NB4 (cell line): ENCODE measurements around the gene NOL9.

Experiments used
- DNase-seq: peaks from one replicate; pipeline ENCODE4 v3.0.0; 2010; ENCODE audit warnings: low read depth
- H3K4me3 ChIP-seq: one replicate; pipeline ENCODE4 v1.5.1; 2011; ENCODE audit warnings: mild to moderate bottlenecking, low read depth, low read length, moderate library complexity
- MYC ChIP-seq: IDR thresholded peaks from 2 replicates; pipeline ENCODE4 v1.6.1; 2011; ENCODE audit warnings: low read depth, low read length
- POLR2A ChIP-seq: IDR thresholded peaks from 2 replicates; pipeline ENCODE4 v1.6.1; 2011; ENCODE audit warnings: mild to moderate bottlenecking; ENCODE audit not compliant: insufficient read length; ENCODE audit errors: extremely low read depth
- TF ChIP-seq, protein P1 (sequence below): IDR thresholded peaks from 2 replicates; pipeline ENCODE4 v1.6.1; 2011; ENCODE audit warnings: low read depth, low read length
- TF ChIP-seq, protein P2 (sequence below): IDR thresholded peaks from one replicate; pipeline ENCODE4 v1.5.1; 2012; ENCODE audit warnings: low read depth, low read length

Gene NOL9

DNA sequence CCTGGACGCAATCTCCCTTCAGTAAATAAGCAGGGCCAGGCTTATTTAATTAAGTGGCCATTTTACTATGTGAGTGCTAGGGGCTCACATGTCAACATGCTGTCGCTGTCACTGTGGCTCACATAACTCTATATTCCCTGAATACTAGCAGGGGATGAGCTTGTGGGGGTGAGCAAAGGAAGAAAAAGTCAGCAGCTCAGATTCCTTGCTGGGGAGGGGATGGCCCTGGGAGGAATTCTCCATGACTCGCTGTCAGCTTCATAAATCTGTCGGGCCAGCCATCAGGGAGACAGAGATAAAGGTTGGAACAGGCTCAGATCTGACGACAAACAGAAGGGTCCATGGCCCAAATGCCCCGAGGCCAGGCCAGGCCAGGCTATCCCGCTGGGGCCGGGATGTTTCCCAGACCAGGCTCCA lies 36.9 kb downstream of the NOL9 start:
- DNase-seq, result no peak
- H3K4me3 ChIP-seq, result no peak overlapping the region
- TF ChIP-seq, protein P1, sequence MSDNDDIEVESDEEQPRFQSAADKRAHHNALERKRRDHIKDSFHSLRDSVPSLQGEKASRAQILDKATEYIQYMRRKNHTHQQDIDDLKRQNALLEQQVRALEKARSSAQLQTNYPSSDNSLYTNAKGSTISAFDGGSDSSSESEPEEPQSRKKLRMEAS, result no peak
- TF ChIP-seq, protein P2, sequence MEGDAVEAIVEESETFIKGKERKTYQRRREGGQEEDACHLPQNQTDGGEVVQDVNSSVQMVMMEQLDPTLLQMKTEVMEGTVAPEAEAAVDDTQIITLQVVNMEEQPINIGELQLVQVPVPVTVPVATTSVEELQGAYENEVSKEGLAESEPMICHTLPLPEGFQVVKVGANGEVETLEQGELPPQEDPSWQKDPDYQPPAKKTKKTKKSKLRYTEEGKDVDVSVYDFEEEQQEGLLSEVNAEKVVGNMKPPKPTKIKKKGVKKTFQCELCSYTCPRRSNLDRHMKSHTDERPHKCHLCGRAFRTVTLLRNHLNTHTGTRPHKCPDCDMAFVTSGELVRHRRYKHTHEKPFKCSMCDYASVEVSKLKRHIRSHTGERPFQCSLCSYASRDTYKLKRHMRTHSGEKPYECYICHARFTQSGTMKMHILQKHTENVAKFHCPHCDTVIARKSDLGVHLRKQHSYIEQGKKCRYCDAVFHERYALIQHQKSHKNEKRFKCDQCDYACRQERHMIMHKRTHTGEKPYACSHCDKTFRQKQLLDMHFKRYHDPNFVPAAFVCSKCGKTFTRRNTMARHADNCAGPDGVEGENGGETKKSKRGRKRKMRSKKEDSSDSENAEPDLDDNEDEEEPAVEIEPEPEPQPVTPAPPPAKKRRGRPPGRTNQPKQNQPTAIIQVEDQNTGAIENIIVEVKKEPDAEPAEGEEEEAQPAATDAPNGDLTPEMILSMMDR, result no peak
- no peak for TF ChIP-seq POLR2A
- no peak for TF ChIP-seq MYC

DNA sequence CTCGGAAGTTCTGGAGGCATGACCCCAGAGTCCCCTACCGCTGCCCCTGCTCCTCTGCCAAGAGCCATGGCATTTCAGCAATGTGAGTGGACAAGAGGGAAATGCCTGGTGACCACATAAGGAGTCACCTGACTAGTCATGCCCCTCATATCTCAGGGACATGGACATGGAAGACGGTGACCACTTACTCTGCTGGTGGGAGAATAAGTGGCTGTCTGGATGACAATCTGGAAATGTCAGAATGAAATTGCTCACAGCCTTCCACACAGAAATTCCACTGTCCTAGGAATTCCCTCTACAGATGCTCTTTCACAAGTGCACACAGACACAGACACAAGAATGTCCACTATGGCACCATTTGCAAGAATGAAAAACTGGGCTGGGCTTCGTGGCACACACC lies 38.5 kb downstream of the NOL9 start:
- TF ChIP-seq, protein P2, result no peak
- TF ChIP-seq MYC (no peak), POLR2A (no peak)
- TF ChIP-seq, protein P1, result no peak
- H3K4me3 ChIP-seq, result no peak overlapping the region
- no peak for DNase-seq

DNA sequence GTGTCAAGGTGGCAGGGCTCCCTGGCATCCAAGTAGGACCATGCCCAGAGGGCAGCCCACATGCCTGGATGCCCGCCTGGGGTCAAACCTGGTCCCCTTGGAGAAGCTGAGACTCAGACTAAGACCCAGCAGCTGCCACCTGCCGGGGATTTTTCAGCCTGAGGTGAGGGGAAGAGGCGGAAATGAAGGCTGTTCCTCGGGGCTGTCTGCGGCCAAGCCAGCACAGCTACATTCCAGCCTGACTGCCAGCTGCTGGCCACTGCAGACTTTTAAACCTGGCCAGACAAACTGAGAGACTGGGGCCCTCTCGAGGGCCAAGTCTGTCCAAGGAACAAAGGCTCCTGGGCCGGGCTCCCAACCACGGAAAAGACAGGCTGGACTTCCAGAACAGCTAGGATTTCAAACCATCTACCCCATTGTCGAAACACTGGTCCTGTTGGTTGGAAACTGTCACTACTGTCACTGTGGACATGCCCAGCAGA lies 41.0 kb downstream of the NOL9 start:
- TF ChIP-seq, protein P1, result no peak
- TF ChIP-seq MYC (no peak), POLR2A (no peak)
- TF ChIP-seq, protein P2, result no peak
- H3K4me3 ChIP-seq, result no peak overlapping the region
- DNase-seq, result no peak

DNA sequence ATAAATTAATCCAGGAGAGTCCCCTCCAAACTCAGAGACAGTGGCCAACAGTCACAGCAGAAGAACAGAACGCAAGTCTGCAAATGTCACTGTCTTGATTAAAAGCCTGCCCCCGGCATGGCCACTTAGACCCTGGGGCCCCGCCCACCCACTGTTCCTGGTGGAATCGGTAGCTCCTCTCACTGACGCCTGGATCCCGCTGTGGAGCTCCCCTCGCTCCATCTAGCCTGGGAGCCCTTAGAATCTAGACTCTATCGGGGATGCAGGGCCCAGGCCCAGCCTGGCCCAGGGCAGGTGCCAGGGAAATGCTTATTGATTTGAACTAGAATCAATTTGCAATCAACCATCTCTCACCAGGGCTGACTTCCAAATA lies 41.4 kb downstream of the NOL9 start:
- TF ChIP-seq, protein P2, result no peak
- TF ChIP-seq, protein P1, result no peak
- no peak for TF ChIP-seq MYC
- no peak for TF ChIP-seq POLR2A
- no peak overlapping the region for H3K4me3 ChIP-seq
- no peak for DNase-seq

DNA sequence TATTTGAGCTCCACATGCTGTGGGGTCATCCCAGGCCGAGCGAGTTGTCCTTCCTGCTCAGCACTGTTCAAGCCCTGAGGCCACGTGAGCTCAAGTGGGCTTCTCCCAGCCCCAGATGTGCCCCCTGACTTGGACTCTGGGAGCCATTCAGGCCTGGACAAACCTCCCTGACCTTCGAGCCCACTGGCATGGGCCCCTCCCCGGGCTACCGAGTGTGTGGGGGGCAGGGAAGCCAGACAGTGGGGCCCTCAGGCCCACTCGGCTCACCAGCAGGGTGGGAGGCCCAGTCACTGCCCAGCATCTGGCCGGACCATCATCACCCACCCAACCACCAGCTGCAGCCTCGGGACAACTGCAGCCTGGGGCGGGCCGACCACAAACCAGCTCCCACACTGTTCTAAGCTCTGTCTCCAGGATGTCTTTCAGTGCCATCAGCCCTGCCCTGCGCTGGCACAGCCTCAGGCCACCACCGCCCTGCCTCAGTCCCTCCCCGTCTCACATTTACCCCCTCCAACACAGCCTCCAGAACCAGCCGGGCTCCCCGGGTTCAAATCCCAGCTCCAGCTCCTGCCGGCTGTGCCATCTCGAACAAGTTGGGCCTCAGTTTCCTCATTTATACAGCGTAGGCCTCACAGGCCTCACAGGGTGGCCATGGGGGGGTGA lies 41.9 kb downstream of the NOL9 start:
- DNase-seq, result peak; percentile 68
- H3K4me3 ChIP-seq, result no peak overlapping the region
- TF ChIP-seq MYC (no peak), POLR2A (no peak)
- TF ChIP-seq, protein P1, result no peak
- TF ChIP-seq, protein P2, result no peak
